Stimulated activated CD4-positive, alpha-beta T cell treated with anti-CD3 and anti-CD28 coated beads, Interleukin-2, amount 100 ng/mL, for 4 hours (primary cell): ENCODE results near the gene SHROOM1.
"Not testable (repeated sequence)": the region's sequence is repeated elsewhere in the genome, so short reads cannot be mapped to it uniquely, and the experiment has no call there.

ENCODE experiments used
- DNase-seq: peaks from one replicate; pipeline ENCODE4 v3.0.0-alpha.2; 2020; ENCODE audit warnings: low read depth

SHROOM1 gene

DNA sequence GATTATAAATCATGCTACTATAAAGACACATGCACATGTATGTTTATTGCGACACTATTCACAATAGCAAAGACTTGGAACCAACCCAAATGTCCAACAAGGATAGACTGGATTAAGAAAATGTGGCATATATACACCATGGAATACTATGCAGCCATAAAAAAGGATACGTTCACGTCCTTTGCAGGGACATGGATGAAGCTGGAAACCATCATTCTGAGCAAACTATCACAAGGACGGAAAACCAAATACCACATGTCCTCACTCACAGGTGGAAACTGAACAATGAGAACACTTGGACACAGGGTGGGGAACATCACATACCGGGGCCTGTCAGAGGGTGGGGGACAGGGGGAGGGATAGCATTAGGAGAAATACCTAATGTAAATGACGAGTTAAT, 24.6 kb downstream of the SHROOM1 start:
- not testable (repeated sequence) for DNase-seq

DNA sequence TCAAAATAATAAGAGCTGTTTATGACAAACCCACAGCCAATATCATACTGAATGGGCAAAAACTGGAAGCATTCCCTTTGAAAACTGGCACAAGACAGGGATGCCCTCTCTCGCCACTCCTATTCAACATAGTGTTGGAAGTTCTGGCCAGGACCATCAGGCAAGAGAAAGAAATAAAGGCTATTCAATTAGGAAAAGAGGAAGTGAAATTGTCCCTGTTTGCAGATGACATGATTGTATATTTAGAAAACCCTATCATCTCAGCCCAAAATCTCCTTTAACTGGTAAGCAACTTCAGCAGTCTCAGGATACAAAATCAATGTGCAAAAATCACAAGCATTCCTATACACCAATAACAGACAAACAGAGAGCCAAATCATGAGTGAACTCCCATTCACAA, 26.2 kb downstream of the SHROOM1 start:
- not testable (repeated sequence) for DNase-seq

DNA sequence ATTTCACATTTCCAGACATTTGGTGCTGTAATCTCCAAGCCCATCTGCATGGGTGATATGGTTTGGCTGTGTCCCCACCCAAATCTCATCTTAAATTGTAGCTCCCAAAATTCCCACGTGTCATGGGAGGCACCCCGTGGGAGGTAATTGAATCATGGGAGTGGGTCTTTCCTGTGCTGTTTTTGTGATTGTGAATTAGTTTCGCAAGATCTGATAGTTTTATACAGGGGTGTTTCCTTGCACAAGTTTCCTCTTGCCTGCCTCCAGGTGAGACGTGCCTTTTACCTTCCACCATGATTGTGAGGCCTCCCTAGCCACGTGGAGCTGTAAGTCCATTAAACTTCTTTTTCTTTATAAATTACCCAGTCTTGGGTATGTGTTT, 27.8 kb downstream of the SHROOM1 start:
- DNase-seq: not testable (repeated sequence)

GRCh38 chr5:132802044-132802684, 28.3 kb downstream of the SHROOM1 start:
- no peak for DNase-seq

DNA sequence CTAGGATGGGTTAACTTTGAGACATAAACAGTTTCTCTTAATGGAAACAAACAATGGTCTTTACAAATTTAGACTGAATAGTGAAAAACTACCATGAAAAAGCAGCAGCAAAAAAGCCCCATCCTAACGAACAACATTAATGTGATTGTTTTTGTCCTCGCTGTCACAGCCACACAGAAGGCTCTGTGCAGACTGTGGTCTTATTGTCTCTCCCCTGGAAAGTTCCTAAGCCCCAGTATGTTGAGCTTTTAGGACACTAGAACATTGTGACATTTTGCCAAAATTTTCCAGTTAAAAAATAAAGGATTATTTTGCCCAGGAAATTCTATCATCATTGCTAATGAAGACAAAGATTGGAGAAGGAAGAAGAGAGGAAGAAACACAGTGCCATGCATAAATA, 29.9 kb downstream of the SHROOM1 start:
- DNase-seq: no peak

- DNase-seq: no peak
Observed at GRCh38 chr5:132799392-132799791, 31.1 kb downstream of the SHROOM1 start.

DNA sequence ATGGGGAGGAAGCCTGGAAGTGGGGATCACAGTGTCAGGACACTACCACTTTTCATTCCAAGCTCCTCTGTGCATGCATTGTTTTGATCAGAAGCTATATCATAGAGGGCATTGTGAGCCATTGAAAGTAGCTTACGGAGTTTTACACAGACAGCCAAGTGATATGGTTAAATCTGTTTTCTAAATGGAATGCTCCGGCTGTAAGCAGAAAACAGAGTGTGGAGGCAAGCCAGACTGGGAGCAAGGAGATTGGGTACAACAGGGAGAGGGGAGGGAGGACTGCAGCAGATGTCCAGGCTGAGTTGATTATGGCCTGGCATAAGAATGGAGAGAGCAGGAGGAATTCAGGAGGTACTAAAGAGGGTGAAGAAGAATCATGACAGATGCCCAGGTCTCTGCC, 32.8 kb downstream of the SHROOM1 start:
- DNase-seq: no peak

DNA sequence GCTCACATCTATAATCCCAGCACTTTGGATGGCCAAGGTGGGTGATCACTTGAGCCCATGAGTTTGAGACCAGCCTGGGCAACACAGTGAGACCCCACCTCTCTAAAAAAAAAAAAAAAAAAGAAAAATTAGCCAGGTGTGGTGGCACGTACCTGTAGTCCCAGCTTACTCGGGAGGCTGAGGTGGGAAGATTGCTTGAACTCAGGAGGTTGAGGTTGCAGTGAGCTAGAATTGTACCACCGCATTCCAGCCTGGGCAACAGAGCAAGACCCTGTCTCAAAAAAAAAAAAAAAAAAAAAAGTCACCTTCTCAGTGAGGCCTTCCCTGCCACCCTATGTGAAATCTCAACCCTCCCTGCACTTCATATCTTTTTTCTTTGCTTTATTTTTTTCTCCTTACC, 39.4 kb downstream of the SHROOM1 start:
- DNase-seq: no peak

DNA sequence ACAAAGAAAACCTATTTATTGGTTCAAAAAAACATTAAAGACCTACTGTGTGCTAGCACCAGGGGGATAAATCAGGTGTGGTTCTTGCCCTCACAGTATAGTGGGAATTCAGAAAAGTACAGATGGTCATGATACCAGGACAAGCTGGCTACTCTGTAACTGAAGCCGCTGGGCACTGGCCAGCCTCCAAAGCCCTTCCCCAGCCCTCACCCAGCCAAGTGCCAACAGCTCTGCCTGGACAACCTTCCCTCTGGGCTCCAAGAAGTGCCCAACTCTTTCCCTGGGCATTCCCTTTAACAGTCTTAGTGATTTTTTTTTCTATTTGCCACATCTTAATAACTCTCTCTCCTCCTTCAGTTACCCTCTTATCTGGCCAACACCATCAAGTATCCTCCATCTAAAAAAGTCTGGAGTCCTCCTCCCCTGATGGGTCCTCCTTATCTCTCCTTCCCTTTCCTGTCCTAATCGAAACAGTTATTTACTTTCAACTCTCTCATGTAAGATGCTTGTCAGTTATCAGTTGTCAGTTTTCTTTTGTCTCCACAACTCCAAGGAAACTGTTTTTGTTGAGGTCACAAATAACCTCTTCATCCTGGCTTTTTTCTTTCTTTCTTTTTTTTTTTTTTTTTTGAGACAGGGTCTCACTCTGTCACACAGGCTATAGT, 40.1 kb downstream of the SHROOM1 start:
- no peak for DNase-seq

DNA sequence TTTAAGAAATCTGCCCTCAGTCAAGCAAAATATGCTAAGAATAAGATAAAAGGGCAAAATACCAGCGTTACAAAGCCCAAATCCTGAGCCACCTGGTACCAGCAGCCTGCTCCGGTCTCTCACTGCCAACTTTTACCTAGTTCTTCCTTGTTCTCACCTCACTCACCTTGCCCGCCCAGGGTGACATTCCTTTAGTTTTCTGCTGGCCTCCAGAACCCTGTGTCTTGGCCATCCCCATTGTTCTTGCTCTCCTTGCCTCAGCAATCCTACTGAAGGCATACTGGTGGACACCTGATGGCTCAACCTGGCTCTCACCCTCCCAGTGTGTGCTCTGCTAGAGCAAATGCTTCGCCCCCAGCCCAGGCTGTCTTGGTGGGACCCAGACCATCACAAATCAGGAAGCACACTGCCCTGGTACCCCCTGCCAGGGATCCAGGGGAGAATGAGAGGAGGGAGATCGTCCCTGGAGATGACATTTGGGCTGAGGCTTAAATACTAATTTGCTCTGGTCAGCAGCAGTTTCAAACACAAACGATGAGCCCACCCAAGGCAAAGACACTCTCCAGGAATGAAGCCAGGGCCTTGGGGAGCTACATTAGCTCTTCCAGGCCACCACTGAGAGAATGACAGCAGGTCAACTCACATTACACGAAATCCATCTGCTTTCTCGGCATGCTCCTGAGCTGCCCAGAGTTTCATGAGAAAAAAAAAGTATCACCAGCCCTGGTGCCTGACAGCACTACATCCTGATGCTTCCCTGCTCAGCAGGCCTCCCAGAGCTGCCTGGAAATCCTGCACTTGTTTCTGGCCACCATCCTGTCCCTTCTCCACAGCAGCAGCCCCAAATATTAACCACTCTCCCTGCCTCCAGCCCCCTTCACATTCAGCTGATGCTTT, 41.2 kb downstream of the SHROOM1 start:
- DNase-seq: no peak

GRCh38 chr5:132788508-132788907, 41.9 kb downstream of the SHROOM1 start:
- no peak for DNase-seq

- DNase-seq: no peak
Observed at GRCh38 chr5:132787076-132787475, 43.4 kb downstream of the SHROOM1 start.

- DNase-seq: no peak
Observed at GRCh38 chr5:132785864-132786263, 44.6 kb downstream of the SHROOM1 start.

GRCh38 chr5:132785365-132785764, 45.1 kb downstream of the SHROOM1 start:
- no peak for DNase-seq

GRCh38 chr5:132782101-132782500, 48.3 kb downstream of the SHROOM1 start:
- no peak for DNase-seq

GRCh38 chr5:132781029-132781428, 49.4 kb downstream of the SHROOM1 start:
- DNase-seq: no peak

- DNase-seq: no peak
Observed at GRCh38 chr5:132780577-132780976, 49.9 kb downstream of the SHROOM1 start.

DNA sequence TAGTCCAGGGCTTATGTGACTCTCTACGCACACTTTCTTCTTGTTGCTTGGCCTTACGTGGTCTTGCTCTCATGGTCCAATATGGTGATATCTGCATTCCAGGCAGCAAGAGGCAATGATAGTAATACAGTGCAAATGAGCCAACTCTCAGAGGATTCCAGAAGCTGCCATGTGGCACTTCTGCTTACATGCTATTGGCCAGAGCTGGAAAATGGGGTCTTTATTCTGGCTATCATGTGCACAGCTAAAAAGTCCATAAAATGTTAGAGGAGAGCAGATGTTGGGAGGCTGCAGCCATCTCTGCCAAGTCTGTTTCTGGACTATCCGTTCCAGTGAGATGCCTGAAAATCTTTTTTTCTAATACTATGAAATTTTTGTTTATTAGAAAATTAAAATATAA, 50.5 kb downstream of the SHROOM1 start:
- no peak for DNase-seq

DNA sequence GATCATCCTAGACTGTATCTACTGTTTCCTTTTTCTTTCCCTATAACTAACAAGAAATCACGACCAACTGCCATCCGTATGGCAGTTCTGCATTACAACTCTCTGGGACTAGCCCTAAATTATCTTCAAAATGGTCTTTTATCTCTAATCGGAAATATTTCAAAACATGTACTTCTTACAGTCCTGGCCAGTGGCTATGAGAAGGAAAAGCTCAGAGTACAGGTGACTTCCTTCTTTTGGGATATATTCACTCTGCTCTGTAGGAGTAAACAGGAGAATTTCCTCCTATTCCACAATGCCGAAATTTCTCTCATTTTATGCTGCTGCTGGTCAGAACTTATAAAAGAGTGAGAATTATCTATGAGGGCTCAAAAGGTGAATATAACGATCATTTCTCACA, 51.6 kb downstream of the SHROOM1 start:
- no peak for DNase-seq

GRCh38 chr5:132778129-132778528, 52.3 kb downstream of the SHROOM1 start:
- no peak for DNase-seq

DNA sequence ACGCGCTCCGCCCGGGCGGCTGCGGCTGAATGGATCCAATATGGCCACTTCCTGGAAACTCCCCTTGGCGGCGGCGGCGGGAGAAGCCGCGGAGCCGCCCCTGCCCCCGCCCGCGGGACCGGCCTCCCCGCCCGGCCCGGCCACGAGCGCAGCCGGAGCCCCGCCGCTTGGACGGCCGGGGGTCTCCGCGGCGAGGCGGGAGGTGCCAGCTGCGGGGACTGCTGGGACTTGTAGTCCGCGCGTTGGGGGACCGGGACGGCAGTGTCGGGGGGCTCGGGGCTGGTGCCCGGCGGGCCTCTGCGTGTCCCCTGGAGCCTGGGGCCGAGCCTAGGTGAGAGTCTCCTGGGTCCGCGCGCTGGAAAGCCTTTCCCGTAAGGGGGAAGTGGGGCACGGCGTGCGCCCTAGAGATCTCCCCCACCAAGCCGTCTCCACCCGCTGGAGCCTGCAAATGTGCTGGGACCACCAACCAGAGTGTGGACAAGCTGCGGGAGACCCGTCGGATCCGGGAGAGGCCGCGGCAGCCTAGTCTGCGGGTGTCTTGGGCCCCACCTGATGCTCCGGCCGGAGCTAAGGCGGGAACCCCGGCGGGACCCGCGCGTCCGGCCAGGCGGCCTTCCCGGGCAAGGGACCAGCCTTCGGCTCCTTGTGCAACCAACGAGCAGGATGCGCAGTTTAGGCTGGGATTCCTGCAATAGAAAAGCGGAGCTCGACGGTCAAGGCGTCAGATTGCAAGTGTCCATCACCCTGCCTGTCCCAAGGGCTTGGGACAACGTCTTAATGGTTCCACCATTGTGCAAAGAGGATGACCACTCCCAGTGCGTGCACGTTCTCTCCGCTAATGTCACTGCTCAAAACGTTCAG, 53.0 kb downstream of the SHROOM1 start, which contains the start of gene SEPTIN8:
Gene SEPTIN8, minus strand, starts transcription at position 31 of the 861 bp plus-strand sequence. CDS start 102 bp downstream, outside the sequence.
- DNase-seq: no peak

DNA sequence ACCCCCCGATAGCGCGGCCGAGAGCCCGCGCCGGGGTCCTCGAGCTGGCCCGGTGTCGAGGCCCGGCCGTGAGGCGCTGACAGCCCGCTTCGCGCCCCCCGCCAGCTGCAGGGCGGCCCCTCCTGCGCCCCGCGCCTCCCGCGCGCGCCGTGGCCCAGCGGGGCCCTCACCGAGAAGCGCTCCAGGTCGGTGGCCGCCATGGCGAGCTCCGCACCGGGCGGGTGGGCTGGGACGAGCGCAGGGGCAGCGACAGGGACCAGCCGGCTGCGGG, 53.6 kb downstream of the SHROOM1 start:
- no peak for DNase-seq
